ENCODE measurements around the gene MC1R.

Gene MC1R

GRCh38 chr16:89956505-89957215 lies 38.0 kb downstream of the MC1R start:
- H3K4me1 ChIP-seq (ENCODE audit: control insufficient read depth, insufficient read depth, low read length) = 0 out of 2 replicates have a peak, but pooled peaks cover 4% of the 10 kb centered on the region
- no peak overlapping the region for H3K27ac ChIP-seq (ENCODE audit: low read depth, low read length)
- H3K9ac ChIP-seq (ENCODE audit: low read length) = no peak overlapping the region
- no peaks in the 10 kb centered on the region for H3K9me3 ChIP-seq (ENCODE audit: control insufficient read depth, insufficient read depth, low read depth, low read length)
- no peak overlapping the region for H3K4me3 ChIP-seq (ENCODE audit: low read depth, low read length)
- no peaks in the 10 kb centered on the region for H3K27me3 ChIP-seq (ENCODE audit: control insufficient read depth, insufficient read depth, low read length)
- peaks cover 55% of the 10 kb centered on the region for H3K36me3 ChIP-seq (ENCODE audit: control insufficient read depth, insufficient read depth, low read length)

DNA sequence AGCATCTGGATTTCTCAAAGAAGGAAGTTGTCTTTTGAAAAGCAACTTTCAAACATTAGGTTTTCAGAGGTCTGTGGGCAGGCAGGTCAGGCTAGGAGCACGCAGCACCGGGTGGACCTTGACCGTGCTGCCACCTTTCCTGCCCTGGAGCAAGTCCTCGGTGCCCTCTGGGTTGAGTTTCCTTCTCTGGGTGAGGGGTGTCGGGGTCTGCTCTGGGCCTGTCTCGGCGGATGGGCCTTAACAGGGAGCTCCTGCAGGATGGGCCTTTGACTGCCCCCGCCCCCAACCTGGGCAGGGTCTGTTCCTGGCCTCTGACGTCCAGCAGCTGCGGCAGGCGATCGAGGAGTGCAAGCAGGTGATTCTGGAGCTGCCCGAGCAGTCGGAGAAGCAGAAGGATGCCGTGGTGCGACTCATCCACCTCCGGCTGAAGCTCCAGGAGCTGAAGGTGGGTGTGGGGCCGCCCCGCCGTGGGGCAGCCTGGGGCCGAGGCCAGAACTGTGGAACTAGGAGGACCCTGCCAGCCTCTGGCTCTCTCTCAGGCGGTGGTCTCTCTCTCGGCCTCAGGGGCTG lies 38.6 kb downstream of the MC1R start:
- Histone ChIP-seq H3K9me3 (ENCODE audit: control insufficient read depth, insufficient read depth, low read depth, low read length) (no peaks in the 10 kb centered on the region), H3K9ac (ENCODE audit: low read length) (peak overlapping the region; percentile 24), H3K4me3 (ENCODE audit: low read depth, low read length) (no peak overlapping the region), H3K4me1 (ENCODE audit: control insufficient read depth, insufficient read depth, low read length) (0 out of 2 replicates have a peak, but pooled peaks cover 4% of the 10 kb centered on the region), H3K27me3 (ENCODE audit: control insufficient read depth, insufficient read depth, low read length) (no peaks in the 10 kb centered on the region), H3K36me3 (ENCODE audit: control insufficient read depth, insufficient read depth, low read length) (peaks cover 55% of the 10 kb centered on the region), H3K27ac (ENCODE audit: low read depth, low read length) (no peak overlapping the region)

GRCh38 chr16:89958068-89958467 lies 39.4 kb downstream of the MC1R start:
- no peaks in the 10 kb centered on the region for H3K9me3 ChIP-seq (ENCODE audit: control insufficient read depth, insufficient read depth, low read depth, low read length)
- H3K9ac ChIP-seq (ENCODE audit: low read length) = peak overlapping the region; percentile 24
- 0 out of 2 replicates have a peak, but pooled peaks cover 4% of the 10 kb centered on the region for H3K4me1 ChIP-seq (ENCODE audit: control insufficient read depth, insufficient read depth, low read length)
- peaks cover 55% of the 10 kb centered on the region for H3K36me3 ChIP-seq (ENCODE audit: control insufficient read depth, insufficient read depth, low read length)
- no peaks in the 10 kb centered on the region for H3K27me3 ChIP-seq (ENCODE audit: control insufficient read depth, insufficient read depth, low read length)
- H3K4me3 ChIP-seq (ENCODE audit: low read depth, low read length) = no peak overlapping the region
- no peak overlapping the region for H3K27ac ChIP-seq (ENCODE audit: low read depth, low read length)

- H3K4me3 ChIP-seq (ENCODE audit: low read depth, low read length) = no peak overlapping the region
- no peaks in the 10 kb centered on the region for H3K27me3 ChIP-seq (ENCODE audit: control insufficient read depth, insufficient read depth, low read length)
- H3K9ac ChIP-seq (ENCODE audit: low read length) = no peak overlapping the region
- peaks cover 57% of the 10 kb centered on the region for H3K36me3 ChIP-seq (ENCODE audit: control insufficient read depth, insufficient read depth, low read length)
- 0 out of 2 replicates have a peak, but pooled peaks cover 4% of the 10 kb centered on the region for H3K4me1 ChIP-seq (ENCODE audit: control insufficient read depth, insufficient read depth, low read length)
- H3K27ac ChIP-seq (ENCODE audit: low read depth, low read length) = no peak overlapping the region
- H3K9me3 ChIP-seq (ENCODE audit: control insufficient read depth, insufficient read depth, low read depth, low read length) = no peaks in the 10 kb centered on the region
These were observed 39.9 kb downstream of the MC1R start for GRCh38 chr16:89958596-89958995.

- H3K4me3 ChIP-seq (ENCODE audit: low read depth, low read length) = no peak overlapping the region
- peaks cover 56% of the 10 kb centered on the region for H3K36me3 ChIP-seq (ENCODE audit: control insufficient read depth, insufficient read depth, low read length)
- no peak overlapping the region for H3K27ac ChIP-seq (ENCODE audit: low read depth, low read length)
- H3K4me1 ChIP-seq (ENCODE audit: control insufficient read depth, insufficient read depth, low read length) = no peaks in the 10 kb centered on the region
- no peaks in the 10 kb centered on the region for H3K27me3 ChIP-seq (ENCODE audit: control insufficient read depth, insufficient read depth, low read length)
- H3K9ac ChIP-seq (ENCODE audit: low read length) = no peak overlapping the region
- H3K9me3 ChIP-seq (ENCODE audit: control insufficient read depth, insufficient read depth, low read depth, low read length) = no peaks in the 10 kb centered on the region
These were observed 42.3 kb downstream of the MC1R start for GRCh38 chr16:89960966-89961365.

GRCh38 chr16:89961920-89962319 lies 43.3 kb downstream of the MC1R start:
- H3K27ac ChIP-seq (ENCODE audit: low read depth, low read length) = no peak overlapping the region
- H3K36me3 ChIP-seq (ENCODE audit: control insufficient read depth, insufficient read depth, low read length) = peaks cover 53% of the 10 kb centered on the region
- no peaks in the 10 kb centered on the region for H3K4me1 ChIP-seq (ENCODE audit: control insufficient read depth, insufficient read depth, low read length)
- H3K9me3 ChIP-seq (ENCODE audit: control insufficient read depth, insufficient read depth, low read depth, low read length) = no peaks in the 10 kb centered on the region
- no peaks in the 10 kb centered on the region for H3K27me3 ChIP-seq (ENCODE audit: control insufficient read depth, insufficient read depth, low read length)
- H3K4me3 ChIP-seq (ENCODE audit: low read depth, low read length) = no peak overlapping the region
- no peak overlapping the region for H3K9ac ChIP-seq (ENCODE audit: low read length)

- Histone ChIP-seq H3K4me1 (ENCODE audit: control insufficient read depth, insufficient read depth, low read length) (no peaks in the 10 kb centered on the region), H3K9me3 (ENCODE audit: control insufficient read depth, insufficient read depth, low read depth, low read length) (no peaks in the 10 kb centered on the region), H3K27ac (ENCODE audit: low read depth, low read length) (no peak overlapping the region), H3K27me3 (ENCODE audit: control insufficient read depth, insufficient read depth, low read length) (no peaks in the 10 kb centered on the region), H3K36me3 (ENCODE audit: control insufficient read depth, insufficient read depth, low read length) (peaks cover 43% of the 10 kb centered on the region), H3K9ac (ENCODE audit: low read length) (no peak overlapping the region), H3K4me3 (ENCODE audit: low read depth, low read length) (no peak overlapping the region)
These were observed 44.3 kb downstream of the MC1R start for GRCh38 chr16:89962754-89963498.

DNA sequence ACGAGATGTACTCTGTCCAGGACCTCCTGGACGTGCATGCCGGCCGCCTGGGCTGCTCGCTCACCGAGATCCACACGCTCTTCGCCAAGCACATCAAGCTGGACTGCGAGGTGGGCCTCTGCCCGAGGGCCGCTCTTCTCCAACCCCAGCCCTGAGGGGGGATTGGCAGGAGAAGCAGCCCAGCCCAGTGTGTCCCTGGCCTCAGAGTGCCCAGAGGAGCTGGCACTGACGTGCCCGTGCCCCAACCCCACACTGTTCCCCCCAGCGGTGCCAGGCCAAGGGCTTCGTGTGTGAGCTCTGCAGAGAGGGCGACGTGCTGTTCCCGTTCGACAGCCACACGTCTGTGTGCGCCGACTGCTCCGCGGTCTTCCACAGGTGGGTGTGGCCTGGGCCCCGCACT lies 45.5 kb downstream of the MC1R start:
- Histone ChIP-seq H3K4me1 (ENCODE audit: control insufficient read depth, insufficient read depth, low read length) (no peaks in the 10 kb centered on the region), H3K27ac (ENCODE audit: low read depth, low read length) (no peak overlapping the region), H3K9me3 (ENCODE audit: control insufficient read depth, insufficient read depth, low read depth, low read length) (no peaks in the 10 kb centered on the region), H3K36me3 (ENCODE audit: control insufficient read depth, insufficient read depth, low read length) (peaks cover 30% of the 10 kb centered on the region), H3K27me3 (ENCODE audit: control insufficient read depth, insufficient read depth, low read length) (no peaks in the 10 kb centered on the region), H3K4me3 (ENCODE audit: low read depth, low read length) (no peak overlapping the region), H3K9ac (ENCODE audit: low read length) (no peak overlapping the region)

DNA sequence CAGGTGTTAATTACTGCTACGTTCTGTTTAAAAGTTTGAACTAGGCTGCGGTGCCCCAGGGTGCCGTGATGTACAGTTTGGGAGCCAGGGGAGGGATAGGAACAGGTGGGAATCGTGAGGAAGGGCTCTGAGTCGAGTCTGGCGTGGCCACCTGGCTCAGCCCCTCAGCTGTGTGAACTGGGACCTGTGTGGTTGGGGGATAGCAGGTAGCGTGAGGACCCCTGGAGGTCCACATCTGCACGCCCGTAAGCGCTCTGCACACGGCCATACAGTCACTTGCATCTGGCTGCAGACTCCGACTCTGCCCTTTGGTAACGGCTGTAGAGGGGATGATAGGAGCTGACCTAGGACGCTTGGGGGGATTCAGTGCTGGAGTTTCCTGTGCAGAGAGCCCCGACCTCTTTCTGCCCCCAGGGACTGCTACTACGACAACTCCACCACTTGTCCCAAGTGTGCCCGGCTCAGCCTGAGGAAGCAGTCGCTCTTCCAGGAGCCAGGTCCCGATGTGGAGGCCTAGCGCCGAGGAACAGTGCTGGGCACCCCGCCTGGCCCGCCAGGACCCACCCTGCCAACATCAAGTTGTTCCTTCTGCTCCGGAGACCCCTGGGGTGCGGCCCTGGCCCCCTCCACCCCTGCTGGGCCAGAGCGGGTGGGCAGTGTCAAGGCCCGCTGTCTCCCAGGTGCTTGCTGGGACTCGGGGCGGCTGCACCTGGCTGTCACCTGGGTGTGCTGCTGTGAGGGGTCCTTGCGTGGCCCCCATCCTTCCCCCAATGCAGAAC lies 47.0 kb downstream of the MC1R start:
- peaks cover 5% of the 10 kb centered on the region; the same call in 1 of the 2 replicates for H3K9me3 ChIP-seq (ENCODE audit: control insufficient read depth, insufficient read depth, low read depth, low read length)
- no peak overlapping the region for H3K9ac ChIP-seq (ENCODE audit: low read length)
- H3K36me3 ChIP-seq (ENCODE audit: control insufficient read depth, insufficient read depth, low read length) = peaks cover 28% of the 10 kb centered on the region
- no peaks in the 10 kb centered on the region for H3K4me1 ChIP-seq (ENCODE audit: control insufficient read depth, insufficient read depth, low read length)
- H3K4me3 ChIP-seq (ENCODE audit: low read depth, low read length) = no peak overlapping the region
- H3K27me3 ChIP-seq (ENCODE audit: control insufficient read depth, insufficient read depth, low read length) = no peaks in the 10 kb centered on the region
- H3K27ac ChIP-seq (ENCODE audit: low read depth, low read length) = no peak overlapping the region

GRCh38 chr16:89966756-89967155 lies 48.1 kb downstream of the MC1R start:
- H3K4me3 ChIP-seq (ENCODE audit: low read depth, low read length) = no peak overlapping the region
- peaks cover 27% of the 10 kb centered on the region for H3K36me3 ChIP-seq (ENCODE audit: control insufficient read depth, insufficient read depth, low read length)
- H3K27ac ChIP-seq (ENCODE audit: low read depth, low read length) = no peak overlapping the region
- H3K9ac ChIP-seq (ENCODE audit: low read length) = no peak overlapping the region
- H3K9me3 ChIP-seq (ENCODE audit: control insufficient read depth, insufficient read depth, low read depth, low read length) = peaks cover 9% of the 10 kb centered on the region; the same call in 1 of the 2 replicates
- 0 out of 2 replicates have a peak, but pooled peaks cover 5% of the 10 kb centered on the region for H3K4me1 ChIP-seq (ENCODE audit: control insufficient read depth, insufficient read depth, low read length)
- no peaks in the 10 kb centered on the region for H3K27me3 ChIP-seq (ENCODE audit: control insufficient read depth, insufficient read depth, low read length)

Measured in HUES6 (cell line).